Measurements from ENCODE around the gene MAGEB17. TPM values are rescaled to one million over a fixed set of nuclear protein-coding genes. Genes with fewer than 3 reads are reported as not detected.

The MAGEB17 gene, protein sequence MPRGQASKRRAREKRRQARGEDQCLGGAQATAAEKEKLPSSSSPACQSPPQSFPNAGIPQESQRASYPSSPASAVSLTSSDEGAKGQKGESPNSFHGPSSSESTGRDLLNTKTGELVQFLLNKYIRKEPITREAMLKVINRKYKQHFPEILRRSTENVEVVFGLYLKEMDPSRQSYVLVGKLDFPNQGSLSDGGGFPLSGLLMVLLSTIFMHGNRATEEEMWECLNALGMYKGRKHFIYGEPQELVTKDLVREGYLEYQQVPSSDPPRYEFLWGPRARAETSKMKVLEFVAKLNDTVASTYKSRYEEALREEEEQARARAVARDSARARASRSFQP
- not detected for total RNA-seq

DNA sequence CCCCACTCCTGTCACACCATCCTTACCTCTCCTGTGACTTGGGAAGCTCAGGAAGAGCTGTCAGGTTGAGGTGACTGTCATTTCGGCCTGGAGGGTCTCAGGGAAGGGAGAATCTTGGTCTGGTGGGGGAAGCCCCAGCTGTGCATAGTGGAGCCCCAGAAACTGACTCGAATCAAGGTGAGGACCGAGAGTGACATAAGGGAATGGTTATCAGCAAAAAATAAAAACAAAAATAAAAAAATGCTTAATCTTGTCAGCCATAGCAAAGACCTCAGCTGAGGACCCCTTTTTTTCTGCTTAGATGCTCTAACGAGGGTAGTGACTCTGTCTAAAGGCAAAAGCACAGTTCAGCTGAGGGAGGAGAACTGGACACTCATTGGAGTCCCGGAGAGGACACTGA is at the start of gene MAGEB17:
Gene MAGEB17 (plus strand): TSS at position 301 of the 400 bp plus-strand sequence. CDS start 2,902 bp downstream, outside the sequence.
- no peak within 1 kb of the TSS for H3K27ac Mint-ChIP-seq
- H3K36me3 Mint-ChIP-seq (ENCODE audit: low read depth): no peaks in the 10 kb centered on the region
- H3K9me3 Mint-ChIP-seq: no peaks in the 10 kb centered on the region
- H3K27me3 Mint-ChIP-seq: no peaks in the 10 kb centered on the region
- H3K4me1 Mint-ChIP-seq: no peaks in the 10 kb centered on the region
- POLR2A ChIA-PET: no interaction called here
- H3K4me3 Mint-ChIP-seq: no peak within 1 kb of the TSS
- CTCF ChIA-PET: no interaction called here
- DNase-seq: no peak

DNA sequence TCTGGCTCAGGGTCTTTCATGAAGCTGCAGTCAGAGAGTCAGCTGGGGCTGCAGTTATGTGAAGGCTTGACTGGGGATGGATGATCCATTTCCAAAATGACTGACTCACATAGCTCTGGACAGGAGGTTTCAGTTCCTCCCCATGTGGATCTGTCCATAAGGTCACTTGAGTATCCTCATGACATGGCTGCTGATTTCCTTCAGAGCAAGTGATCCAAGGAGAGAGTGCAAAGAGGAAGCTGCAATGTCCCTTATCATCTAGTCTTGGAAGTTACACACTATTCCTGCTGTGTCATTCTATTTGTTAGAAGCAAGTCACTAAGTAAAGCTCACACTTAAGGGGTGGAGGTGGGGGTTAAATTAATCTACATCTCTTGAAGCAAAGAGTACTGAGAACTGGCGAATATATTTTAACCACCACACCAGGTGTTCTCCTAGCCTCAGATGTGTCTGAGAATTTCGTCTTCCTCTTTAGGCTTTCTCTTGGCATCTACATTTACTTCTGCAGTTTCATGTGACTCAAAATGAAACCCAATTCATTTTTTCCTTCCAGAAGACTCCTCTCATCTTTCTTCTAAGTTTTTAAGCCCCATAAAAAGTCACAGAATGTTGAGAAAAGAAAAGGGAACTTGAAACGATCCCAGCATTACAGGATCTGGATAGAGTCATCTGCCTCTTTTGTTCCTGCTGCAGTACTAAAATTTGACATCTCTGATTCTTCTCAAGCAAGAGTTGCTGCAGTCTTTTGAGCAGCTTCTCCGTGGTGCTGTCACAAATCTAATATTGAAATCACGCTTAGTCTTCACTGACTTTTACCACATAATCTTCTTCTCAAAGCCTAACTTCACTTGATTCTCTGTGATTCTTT is 47.7 kb upstream of the MAGEB17 start:
- no peak for DNase-seq
- CTCF ChIA-PET: interaction anchor here (0.8 kb wide), 1 partner anchor 15 kb away, joined by 3 read pairs; no protein-coding TSS in a partner anchor
- Mint-ChIP-seq H3K9me3 (no peaks in the 10 kb centered on the region), H3K27me3 (peaks cover 15% of the 10 kb centered on the region), H3K27ac (no peak overlapping the region), H3K4me1 (peaks cover 21% of the 10 kb centered on the region), H3K36me3 (ENCODE audit: low read depth) (no peaks in the 10 kb centered on the region), H3K4me3 (no peak overlapping the region)
- POLR2A ChIA-PET: no interaction called here

DNA sequence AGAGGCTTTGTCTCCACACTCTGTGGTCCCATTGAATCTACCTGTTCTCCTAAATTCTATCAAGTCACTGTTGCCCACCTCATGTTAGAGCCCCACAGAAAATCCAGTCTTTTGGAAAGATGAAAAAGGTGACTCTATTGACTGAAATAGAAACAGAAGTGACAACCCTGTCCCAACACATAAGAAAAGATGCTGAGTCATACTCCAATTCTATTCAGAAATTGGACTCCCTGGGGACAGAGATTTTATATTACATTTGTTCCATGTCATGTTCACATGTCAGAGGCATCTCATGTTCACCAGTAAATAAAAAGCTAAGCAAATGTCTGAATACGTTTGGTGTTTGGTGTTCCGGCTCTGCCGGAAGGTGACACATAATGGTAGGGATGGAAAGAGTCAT is 46.9 kb upstream of the MAGEB17 start:
- no peak overlapping the region for H3K27ac Mint-ChIP-seq
- H3K4me3 Mint-ChIP-seq: no peak overlapping the region
- H3K27me3 Mint-ChIP-seq: peaks cover 15% of the 10 kb centered on the region
- peaks cover 21% of the 10 kb centered on the region for H3K4me1 Mint-ChIP-seq
- H3K36me3 Mint-ChIP-seq (ENCODE audit: low read depth): no peaks in the 10 kb centered on the region
- no peaks in the 10 kb centered on the region for H3K9me3 Mint-ChIP-seq
- ChIA-PET POLR2A (no interaction called here), CTCF (interaction anchor here (0.7 to 0.8 kb wide), 2 partner anchors 14 to 30 kb away, joined by 3 read pairs; no protein-coding TSS in a partner anchor)
- no peak for DNase-seq

DNA sequence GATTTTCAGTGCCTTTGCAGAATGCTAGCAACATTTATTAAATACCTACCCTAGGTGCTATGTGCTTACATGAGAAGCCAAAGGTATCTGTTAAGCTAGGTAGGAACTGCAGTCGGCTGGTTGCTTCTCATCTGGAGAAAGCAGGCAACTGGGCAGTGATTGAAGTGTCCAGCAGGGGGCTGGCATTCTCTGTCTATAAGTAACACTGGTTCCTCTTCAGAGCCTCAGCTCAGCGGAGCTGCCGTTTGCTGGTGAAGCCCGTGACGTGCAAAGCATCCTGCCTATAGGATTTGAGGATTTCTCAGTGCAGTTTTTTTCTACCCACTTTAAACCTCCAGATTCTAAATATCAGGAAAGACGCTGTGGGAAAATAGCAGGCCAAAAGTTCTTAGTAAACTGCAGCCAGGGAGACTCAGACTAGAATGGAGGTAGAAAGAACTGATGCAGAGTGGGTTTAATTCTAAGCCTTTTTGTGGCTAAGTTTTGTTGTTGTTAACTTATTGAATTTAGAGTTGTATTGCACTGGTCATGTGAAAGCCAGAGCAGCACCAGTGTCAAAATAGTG is 44.0 kb upstream of the MAGEB17 start, which contains the start of gene GRPR:
Gene GRPR (plus strand): TSS at position 344 of the 565 bp plus-strand sequence. CDS start 389 bp downstream, outside the sequence.
- ChIA-PET POLR2A (no interaction called here), CTCF (interaction anchor here (1.0 kb wide), 1 partner anchor 19 kb away, joined by 3 read pairs; no protein-coding TSS in a partner anchor)
- Mint-ChIP-seq H3K4me3 (no peak within 1 kb of the TSS), H3K36me3 (ENCODE audit: low read depth) (no peaks in the 10 kb centered on the region), H3K27me3 (peaks cover 17% of the 10 kb centered on the region), H3K4me1 (peaks cover 21% of the 10 kb centered on the region), H3K9me3 (no peaks in the 10 kb centered on the region), H3K27ac (no peak within 1 kb of the TSS)
- peak; percentile 55 for DNase-seq

DNA sequence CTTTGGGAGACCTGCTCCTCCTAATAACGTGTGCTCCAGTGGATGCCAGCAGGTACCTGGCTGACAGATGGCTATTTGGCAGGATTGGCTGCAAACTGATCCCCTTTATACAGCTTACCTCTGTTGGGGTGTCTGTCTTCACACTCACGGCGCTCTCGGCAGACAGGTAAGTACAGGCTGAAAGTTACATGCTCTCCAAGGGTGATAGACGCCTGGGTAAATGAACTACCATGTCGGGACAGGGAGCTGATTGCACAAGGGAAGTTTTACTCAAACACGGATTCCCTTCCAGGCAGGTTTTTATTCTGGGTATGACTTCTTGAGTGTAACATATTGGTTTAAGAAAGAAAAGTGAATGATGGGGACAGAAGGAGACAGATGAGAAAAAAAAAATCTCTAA is 43.1 kb upstream of the MAGEB17 start:
- POLR2A ChIA-PET: no interaction called here
- Mint-ChIP-seq H3K36me3 (ENCODE audit: low read depth) (no peaks in the 10 kb centered on the region), H3K27ac (no peak overlapping the region), H3K9me3 (no peaks in the 10 kb centered on the region), H3K4me1 (peaks cover 18% of the 10 kb centered on the region), H3K4me3 (no peak overlapping the region), H3K27me3 (peaks cover 20% of the 10 kb centered on the region)
- CTCF ChIA-PET: no interaction called here
- DNase-seq: no peak

DNA sequence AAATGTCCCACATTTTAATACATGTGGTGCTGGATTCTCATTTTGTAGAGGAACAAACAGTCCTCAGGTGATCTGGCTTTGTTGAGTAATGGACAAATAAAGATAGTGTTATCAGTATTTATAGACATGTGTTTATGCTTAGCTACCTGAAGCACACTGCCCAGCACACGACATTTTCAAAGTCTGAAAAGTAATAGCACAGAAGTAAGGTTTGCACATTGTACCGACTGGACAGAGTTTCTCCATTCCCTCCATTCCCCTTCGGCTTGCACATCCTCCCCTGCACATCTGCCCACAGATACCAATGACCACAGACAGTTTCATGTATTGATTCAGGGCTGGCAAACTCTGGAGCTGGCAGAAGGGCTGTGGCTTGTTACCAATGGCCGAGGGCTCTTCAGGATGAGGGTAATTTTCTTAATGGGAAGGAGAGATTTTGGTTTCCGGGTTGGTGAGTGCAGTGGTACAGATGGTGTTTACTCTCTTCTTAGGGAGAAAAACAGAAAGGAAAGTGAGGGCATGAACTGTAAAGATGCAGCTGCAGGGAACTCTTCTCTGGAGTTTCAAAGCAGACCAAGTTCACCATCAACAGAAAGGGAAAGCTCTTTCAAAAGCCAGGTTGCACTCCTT is 41.6 kb upstream of the MAGEB17 start:
- Mint-ChIP-seq H3K9me3 (no peaks in the 10 kb centered on the region), H3K4me1 (peaks cover 4% of the 10 kb centered on the region), H3K27ac (no peak overlapping the region), H3K27me3 (peaks cover 22% of the 10 kb centered on the region), H3K4me3 (no peak overlapping the region), H3K36me3 (ENCODE audit: low read depth) (no peaks in the 10 kb centered on the region)
- no peak for DNase-seq
- POLR2A ChIA-PET: no interaction called here
- CTCF ChIA-PET: interaction anchor here (0.9 to 1.2 kb wide), 3 partner anchors 13 to 137 kb away, joined by 3 to 4 read pairs (median 3); no protein-coding TSS in a partner anchor

DNA sequence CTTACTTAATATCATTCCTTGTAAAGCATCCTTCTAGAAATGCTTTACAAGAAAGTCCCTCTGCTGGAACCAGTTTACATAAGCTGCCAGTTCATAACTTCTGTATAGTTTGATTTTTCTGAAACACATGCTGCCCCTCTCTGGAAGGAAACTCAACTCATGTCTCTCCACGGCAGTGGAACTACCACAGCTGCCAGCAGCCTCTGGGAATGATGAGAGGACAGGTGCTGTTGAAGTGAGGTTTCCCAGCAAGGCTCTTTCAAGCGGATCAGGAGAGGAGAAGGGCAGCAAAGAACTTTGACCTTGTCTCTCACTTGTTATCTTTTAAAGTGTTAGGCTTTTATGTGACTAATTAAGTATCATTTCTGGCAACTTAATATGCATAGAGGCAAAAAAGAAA is 36.6 kb upstream of the MAGEB17 start:
- CTCF ChIA-PET: interaction anchor here (0.9 kb wide), 1 partner anchor 25 kb away, joined by 3 read pairs; no protein-coding TSS in a partner anchor
- Mint-ChIP-seq H3K36me3 (ENCODE audit: low read depth) (no peaks in the 10 kb centered on the region), H3K4me1 (no peaks in the 10 kb centered on the region), H3K27ac (no peak overlapping the region), H3K27me3 (peaks cover 10% of the 10 kb centered on the region), H3K4me3 (no peak overlapping the region), H3K9me3 (no peaks in the 10 kb centered on the region)
- no peak for DNase-seq
- POLR2A ChIA-PET: no interaction called here

DNA sequence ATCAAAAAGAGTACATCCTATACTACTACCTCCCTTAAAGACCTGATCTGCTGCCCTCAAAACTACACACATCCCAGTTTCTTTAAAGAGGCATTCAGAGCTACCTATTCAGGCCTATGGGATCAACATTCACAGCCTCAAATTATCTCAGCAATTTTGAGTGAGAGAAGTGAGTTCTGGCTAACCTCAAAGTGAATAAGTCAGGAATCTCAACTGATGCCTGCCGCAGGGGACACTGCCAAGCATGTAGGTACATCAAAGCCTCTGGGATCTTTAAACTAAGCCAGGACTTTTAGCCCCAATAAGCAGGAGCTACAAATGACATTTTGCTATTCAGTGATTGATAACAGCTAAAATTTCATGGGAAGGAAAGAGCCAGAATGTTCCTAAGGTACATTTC is 32.3 kb upstream of the MAGEB17 start:
- CTCF ChIA-PET: interaction anchor here (1.0 kb wide), 1 partner anchor 15 kb away, joined by 3 read pairs; no protein-coding TSS in a partner anchor
- Mint-ChIP-seq H3K4me1 (no peaks in the 10 kb centered on the region), H3K9me3 (no peaks in the 10 kb centered on the region), H3K4me3 (no peak overlapping the region), H3K27me3 (peaks cover 7% of the 10 kb centered on the region), H3K36me3 (ENCODE audit: low read depth) (no peaks in the 10 kb centered on the region), H3K27ac (no peak overlapping the region)
- DNase-seq: no peak
- POLR2A ChIA-PET: no interaction called here

DNA sequence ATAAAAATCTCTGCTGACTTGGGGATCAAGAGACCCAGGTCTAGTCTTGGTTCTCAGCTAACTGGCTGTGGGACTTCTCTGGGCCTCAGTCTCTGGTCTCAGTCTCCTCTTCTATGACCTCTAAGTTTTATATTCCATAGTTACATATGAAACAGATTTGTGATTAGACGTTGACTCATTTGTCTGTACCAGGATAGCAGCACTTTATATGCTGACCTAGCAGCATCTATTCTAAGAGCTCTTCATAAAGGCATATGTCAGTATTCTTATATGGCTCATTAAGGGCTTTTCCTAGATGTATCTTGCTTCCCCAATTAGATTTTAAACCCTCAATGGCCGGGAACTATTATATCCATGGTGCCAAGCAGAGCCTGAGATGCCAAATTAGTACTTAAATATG is 31.2 kb upstream of the MAGEB17 start:
- CTCF ChIA-PET: no interaction called here
- no peak overlapping the region for H3K4me3 Mint-ChIP-seq
- POLR2A ChIA-PET: no interaction called here
- DNase-seq: no peak
- H3K4me1 Mint-ChIP-seq: no peaks in the 10 kb centered on the region
- H3K36me3 Mint-ChIP-seq (ENCODE audit: low read depth): no peaks in the 10 kb centered on the region
- no peak overlapping the region for H3K27ac Mint-ChIP-seq
- H3K27me3 Mint-ChIP-seq: peaks cover 7% of the 10 kb centered on the region
- H3K9me3 Mint-ChIP-seq: no peaks in the 10 kb centered on the region

DNA sequence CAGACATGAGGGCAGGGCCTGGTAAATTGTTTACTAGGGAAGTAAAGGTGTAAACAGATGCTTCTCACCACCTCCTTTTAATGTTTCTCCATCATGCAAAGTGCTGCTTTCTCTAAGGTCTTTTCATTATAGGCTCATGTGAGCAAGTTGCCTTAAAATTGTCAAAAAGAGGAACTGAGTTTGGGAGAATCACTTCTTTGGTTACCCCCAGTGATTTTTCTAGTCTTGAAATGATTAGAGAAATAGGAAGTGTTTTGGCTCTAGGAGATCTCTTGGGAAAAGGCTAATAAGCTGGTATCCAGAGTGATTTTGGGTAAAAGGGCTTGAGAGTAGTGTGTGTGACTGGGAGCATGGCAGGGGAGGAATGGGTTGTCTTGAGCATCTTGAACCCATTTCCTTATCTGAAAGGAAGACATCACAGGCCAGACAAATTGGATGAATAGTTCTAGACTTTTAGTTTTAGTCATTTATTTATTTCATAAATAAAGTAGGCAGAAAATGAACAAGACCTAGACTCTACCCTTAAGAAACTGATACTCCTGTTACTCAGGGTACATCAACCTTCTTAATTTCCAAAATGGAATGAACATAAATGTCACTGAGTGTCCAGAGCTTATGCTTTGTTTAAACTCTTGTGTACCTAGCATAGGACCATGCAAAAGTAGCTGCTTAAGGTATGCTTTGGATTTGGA is 29.7 kb upstream of the MAGEB17 start:
- Mint-ChIP-seq H3K27me3 (peaks cover 7% of the 10 kb centered on the region), H3K9me3 (no peaks in the 10 kb centered on the region), H3K4me3 (no peak overlapping the region), H3K36me3 (ENCODE audit: low read depth) (no peaks in the 10 kb centered on the region), H3K4me1 (no peaks in the 10 kb centered on the region), H3K27ac (no peak overlapping the region)
- POLR2A ChIA-PET: no interaction called here
- no peak for DNase-seq
- CTCF ChIA-PET: interaction anchor here (0.5 kb wide), 1 partner anchor 215 kb away, joined by 3 read pairs; no protein-coding TSS in a partner anchor

DNA sequence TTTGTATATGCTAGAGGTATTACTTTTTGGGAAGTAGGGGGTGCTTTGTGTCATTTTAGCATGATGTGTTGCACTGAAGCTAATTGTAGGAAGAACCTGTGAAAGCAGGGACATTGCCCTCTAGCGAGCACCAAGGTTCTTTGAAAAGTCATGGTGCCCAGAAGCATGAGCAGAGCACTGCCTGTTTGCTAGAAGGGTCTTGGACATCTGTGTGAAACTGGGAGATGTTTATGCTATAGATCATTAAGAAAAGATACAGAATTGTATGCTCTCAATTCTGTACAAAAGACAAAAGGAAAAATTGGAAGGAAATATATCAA is 29.2 kb upstream of the MAGEB17 start:
- no peak for DNase-seq
- no peak overlapping the region for H3K27ac Mint-ChIP-seq
- peaks cover 7% of the 10 kb centered on the region for H3K27me3 Mint-ChIP-seq
- CTCF ChIA-PET: interaction anchor here (0.5 to 1.4 kb wide), 2 partner anchors 13 to 215 kb away, joined by 3 to 4 read pairs; no protein-coding TSS in a partner anchor
- H3K36me3 Mint-ChIP-seq (ENCODE audit: low read depth): no peaks in the 10 kb centered on the region
- no peaks in the 10 kb centered on the region for H3K9me3 Mint-ChIP-seq
- H3K4me1 Mint-ChIP-seq: no peaks in the 10 kb centered on the region
- no peak overlapping the region for H3K4me3 Mint-ChIP-seq
- POLR2A ChIA-PET: no interaction called here

DNA sequence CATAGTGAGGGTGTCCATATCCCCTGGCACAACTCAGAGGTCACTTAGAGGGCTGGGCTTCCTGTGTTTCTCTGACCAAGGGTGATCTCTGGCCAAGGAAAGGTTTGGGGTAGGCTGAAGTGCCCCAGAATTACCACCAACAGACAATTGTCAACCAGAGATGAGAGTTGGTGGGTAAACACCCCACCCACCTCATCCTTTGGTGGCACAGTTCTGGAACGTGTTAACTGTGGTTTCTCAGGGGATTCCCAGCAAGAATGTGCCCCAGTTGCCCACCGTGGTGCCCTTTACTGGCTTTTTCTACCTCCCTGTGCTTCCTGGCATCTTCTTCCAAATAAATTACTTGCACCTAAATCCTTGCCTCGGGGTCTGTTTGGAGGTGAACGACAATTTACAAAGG is 26.8 kb upstream of the MAGEB17 start:
- no peak overlapping the region for H3K27ac Mint-ChIP-seq
- H3K4me3 Mint-ChIP-seq: no peak overlapping the region
- H3K9me3 Mint-ChIP-seq: no peaks in the 10 kb centered on the region
- no peaks in the 10 kb centered on the region for H3K36me3 Mint-ChIP-seq (ENCODE audit: low read depth)
- DNase-seq: no peak
- peaks cover 10% of the 10 kb centered on the region for H3K27me3 Mint-ChIP-seq
- no peaks in the 10 kb centered on the region for H3K4me1 Mint-ChIP-seq
- ChIA-PET POLR2A (no interaction called here), CTCF (no interaction called here)

Data from activated CD4-positive, alpha-beta T cell treated with anti-CD3 and anti-CD28 coated beads, Interleukin-2, amount 10 ng/mL, durations not matched to agents 7 days and 5 days (primary cell).